Suprapubic skin (tissue), 4 donors: ENCODE measurements around the gene SF3B2.

Source experiments
- EP300 ChIP-seq: sonication (generic); formaldehyde crosslinking; IDR thresholded peaks from one replicate; pipeline ENCODE4 v1.6.1; 2017; ENCODE audit warnings: antibody characterized with exemption
- POLR2AphosphoS5 ChIP-seq, 3 donors: sonication (generic); formaldehyde crosslinking; IDR thresholded peaks; one replicate each; pipeline ENCODE4 v1.6.1; 2017; ENCODE audit warnings: antibody characterized with exemption in 3 of 3
- TF ChIP-seq, protein P1 (sequence below), 2 donors: fragments of 200-600 bp in 1 of 2; fragments of 450-650 bp in 1 of 2; sonication (generic) in 1 of 2; IDR thresholded peaks; one replicate each; pipeline ENCODE4 v1.5.1; 2016 to 2019; ENCODE audit warnings: antibody characterized with exemption in 2 of 2, mild to moderate bottlenecking in 1 of 2, moderate library complexity in 1 of 2

DNA sequence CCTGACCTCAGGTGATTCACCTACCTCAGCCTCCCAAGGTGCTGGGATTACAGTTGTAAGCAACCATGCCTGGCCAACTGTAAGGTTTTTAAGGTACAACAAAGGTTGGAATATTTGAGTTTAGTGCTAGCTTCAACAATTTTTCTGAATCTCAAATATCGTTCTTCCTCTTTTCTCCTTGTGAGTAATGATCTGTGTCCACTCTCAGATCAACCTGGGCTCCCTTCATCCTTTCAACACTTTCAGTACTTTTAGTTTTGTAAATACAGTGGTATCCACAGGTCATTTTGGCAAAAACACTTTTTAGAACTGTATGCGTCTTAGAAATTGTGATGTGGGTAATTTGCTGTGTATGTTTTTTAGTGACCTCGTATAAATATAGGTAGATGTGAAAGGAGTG is 25.8 kb downstream of the SF3B2 start:
- TF ChIP-seq, protein P1, sequence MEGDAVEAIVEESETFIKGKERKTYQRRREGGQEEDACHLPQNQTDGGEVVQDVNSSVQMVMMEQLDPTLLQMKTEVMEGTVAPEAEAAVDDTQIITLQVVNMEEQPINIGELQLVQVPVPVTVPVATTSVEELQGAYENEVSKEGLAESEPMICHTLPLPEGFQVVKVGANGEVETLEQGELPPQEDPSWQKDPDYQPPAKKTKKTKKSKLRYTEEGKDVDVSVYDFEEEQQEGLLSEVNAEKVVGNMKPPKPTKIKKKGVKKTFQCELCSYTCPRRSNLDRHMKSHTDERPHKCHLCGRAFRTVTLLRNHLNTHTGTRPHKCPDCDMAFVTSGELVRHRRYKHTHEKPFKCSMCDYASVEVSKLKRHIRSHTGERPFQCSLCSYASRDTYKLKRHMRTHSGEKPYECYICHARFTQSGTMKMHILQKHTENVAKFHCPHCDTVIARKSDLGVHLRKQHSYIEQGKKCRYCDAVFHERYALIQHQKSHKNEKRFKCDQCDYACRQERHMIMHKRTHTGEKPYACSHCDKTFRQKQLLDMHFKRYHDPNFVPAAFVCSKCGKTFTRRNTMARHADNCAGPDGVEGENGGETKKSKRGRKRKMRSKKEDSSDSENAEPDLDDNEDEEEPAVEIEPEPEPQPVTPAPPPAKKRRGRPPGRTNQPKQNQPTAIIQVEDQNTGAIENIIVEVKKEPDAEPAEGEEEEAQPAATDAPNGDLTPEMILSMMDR (IDR thresholded peaks at IDR 0.05): no peak
- no peak for TF ChIP-seq EP300
- TF ChIP-seq POLR2AphosphoS5 (IDR thresholded peaks at IDR 0.05): no peak
